RPMI8226 (cell line): Measurements from ENCODE around the gene LPAR6.
"Not testable (repeated sequence)": the region's sequence is repeated elsewhere in the genome, so short reads cannot be mapped to it uniquely, and the experiment has no call there.

Experiments
- DNase-seq: peaks from one replicate; pipeline ENCODE4 v3.0.0-alpha.2; 2015

Gene LPAR6, protein sequence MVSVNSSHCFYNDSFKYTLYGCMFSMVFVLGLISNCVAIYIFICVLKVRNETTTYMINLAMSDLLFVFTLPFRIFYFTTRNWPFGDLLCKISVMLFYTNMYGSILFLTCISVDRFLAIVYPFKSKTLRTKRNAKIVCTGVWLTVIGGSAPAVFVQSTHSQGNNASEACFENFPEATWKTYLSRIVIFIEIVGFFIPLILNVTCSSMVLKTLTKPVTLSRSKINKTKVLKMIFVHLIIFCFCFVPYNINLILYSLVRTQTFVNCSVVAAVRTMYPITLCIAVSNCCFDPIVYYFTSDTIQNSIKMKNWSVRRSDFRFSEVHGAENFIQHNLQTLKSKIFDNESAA

DNA sequence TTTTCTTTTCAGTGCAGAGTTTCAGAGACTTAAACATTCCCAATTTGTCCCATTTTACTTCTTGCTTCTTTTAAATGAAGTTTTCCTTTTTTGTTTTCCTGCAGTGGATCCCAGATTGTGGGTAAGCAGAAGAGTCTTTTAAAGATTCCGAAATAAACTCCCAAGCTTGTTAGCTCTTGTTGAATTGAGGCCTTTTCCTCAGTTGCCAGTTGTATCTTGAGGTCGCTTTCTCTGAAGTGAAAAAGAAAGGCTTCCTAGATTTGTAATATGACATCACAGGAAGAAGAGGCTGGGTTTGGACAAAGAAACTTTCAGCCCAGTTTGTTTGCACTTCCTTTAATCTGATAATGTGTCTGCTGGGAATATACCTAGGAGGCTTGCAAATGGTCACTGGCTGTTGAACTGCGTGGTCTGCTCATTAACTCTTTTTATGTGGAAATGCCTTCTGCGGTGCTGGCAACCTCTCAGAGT, at the start of gene LPAR6:
LPAR6 (minus strand) TSS at position 233 of the 471 bp plus-strand sequence. CDS start 690 bp downstream, outside the sequence.
- DNase-seq: no peak

GRCh38 chr13:48457578-48458242, 44.8 kb upstream of the LPAR6 start:
- no peak for DNase-seq

DNA sequence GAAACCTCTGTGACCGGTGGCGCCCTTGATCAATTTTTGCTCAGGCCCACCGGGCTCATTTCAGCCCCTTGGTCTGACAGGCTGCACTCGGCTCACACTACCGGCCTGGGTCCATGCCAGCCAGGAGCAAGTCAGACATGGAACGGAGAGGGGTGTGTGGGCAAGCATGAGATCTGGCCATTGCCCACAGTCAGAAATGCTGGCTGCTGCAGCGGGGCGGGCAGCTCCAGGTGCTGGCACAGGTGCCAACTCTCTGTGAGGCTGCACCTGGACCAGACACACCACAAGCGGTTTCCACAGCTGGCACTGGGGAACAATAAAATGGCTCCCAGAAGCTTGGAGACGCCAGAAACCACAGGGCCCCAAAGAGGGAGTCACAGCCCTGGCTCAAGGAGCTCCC, 43.6 kb upstream of the LPAR6 start:
- DNase-seq: peak; percentile 86

- not testable (repeated sequence) for DNase-seq
Measured at GRCh38 chr13:48451196-48451595, 38.3 kb upstream of the LPAR6 start.

- no peak for DNase-seq
Measured at GRCh38 chr13:48449656-48450055, 36.7 kb upstream of the LPAR6 start.

- DNase-seq: no peak
Measured at GRCh38 chr13:48448959-48449614, 36.2 kb upstream of the LPAR6 start.

DNA sequence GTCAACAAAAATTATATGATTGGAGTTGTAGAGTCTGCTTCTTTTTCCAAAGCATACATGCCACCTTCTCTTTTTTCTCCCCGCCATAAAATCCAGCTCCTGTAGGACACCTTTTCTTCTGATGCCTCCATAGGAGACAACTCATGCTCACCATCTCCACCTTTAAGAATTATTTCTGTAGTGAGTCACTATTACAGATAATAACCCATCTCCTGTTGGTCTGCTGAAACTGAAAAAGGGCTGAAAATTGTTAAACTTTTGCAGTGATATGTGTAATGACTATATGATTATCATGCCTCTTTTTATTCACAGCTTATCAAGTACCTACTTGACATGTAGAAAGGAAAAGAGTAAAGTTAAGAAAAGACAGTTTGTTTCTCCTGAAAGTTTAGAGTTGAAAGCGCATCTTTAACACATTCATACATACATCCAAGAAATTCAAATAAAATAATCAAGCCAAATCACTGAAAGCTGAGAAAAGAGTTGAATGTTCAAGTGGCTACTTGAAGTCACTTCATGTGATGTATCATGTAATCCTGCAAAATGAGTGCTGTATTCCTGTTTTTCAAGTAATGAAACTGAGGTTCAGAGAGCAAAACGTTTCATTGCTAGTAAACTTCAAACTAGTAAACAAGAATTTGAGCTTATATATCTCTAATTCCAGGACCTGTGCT, 35.5 kb upstream of the LPAR6 start:
- DNase-seq: no peak

- no peak for DNase-seq
Measured at GRCh38 chr13:48446464-48446863, 33.6 kb upstream of the LPAR6 start.

DNA sequence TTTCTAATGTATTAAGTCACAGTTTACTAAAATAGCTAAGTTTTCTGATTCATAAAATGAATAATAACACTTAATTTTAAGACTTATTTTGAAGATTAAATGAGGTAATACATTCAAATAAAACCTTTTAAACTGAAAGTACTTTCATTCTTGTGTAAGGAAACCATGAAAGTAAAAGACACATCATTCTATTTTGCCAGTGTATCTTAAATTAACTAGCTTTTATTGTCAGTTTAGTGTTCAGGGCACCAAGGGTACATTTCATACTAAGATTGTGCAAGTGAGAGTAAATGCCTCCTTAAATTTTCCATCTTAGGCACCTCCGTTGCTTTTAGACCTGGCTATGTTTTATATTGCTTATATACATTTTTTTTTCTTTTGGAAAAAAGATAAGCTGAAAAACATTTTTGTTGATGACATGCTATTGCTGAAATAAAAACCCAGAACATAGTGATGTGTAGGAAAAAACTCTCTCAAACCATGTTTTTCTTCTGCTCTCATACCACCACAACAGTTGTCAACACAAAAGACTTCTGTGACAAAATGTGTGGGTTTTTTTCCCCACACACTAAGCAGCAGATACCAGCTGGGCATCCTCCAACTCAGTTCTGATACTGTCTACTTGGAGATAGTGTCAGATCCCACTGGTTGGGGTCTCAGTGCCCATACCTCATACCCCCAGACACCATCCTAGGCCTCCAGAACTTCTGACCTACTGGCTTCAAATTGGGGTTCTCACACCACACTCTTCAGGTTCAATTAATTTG, 30.7 kb upstream of the LPAR6 start:
- DNase-seq: no peak

DNA sequence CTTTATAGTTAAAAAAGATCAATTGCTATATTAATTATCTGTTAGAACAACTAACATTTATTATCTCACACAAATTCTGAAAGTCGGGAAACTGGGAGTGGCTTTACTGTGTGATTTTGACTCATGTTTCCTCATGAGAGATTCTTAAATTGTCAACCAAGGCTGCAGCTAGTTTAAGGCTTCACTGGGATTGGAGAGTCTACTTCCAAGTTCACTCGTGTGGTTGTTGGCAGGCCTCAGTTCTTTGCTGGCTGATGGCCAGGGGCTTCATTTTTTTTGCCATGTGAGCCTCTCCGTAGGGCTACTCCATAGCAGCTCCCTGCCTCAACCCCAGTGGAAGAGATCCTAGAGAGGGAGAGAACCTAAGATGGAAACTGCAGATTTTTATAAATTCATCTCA, 24.5 kb upstream of the LPAR6 start:
- peak; percentile 70 for DNase-seq

DNA sequence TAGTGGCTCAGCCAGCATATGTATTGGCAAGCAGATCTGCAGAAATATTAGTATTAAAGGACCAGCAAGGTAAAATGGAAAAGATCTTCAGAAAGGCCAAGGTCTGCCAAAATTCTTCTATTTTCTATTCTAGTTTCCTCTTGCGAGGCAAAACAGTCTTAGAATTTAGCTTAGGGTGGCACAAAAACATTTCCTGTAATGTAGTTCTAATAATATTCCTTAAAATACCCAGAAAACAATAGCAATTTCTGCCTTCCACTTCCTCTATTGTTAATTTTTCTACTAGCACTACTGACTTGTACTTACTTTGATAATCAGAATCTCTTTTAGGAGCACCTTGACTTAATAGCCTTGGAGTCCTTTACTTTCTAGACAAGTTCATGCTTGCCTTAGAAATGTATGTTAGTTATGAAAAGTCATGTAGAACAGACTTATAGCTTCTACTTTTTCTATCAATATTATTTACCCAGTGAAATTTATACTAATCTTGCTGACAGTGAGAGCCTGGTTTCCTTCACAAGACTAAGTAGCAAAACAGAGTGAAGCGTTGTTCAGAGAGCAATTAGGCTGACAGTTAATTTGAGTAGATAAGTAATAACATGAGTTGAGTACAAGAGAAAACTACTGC, 23.9 kb upstream of the LPAR6 start:
- peak; percentile 68 for DNase-seq

DNA sequence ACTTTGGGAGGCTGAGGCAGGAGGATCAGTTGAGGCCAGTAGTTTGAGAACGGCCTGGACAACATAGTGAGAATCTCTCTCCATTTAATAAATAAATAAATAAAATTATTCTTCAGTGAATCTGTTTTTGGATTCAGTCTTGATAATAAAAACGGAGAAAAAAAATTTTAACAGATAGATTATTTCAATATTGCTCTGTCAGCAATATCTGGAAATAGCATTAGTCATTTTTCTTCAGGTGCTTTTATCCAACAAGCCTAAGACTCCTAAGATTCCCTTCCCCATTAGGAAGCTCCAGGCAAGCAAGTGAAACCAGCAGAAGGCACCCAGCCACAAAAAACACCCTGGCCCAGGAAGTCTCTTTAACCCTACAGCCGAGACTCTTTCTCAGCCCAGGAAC, 21.3 kb upstream of the LPAR6 start:
- DNase-seq: no peak

- peak; percentile 38 for DNase-seq
Measured at GRCh38 chr13:48431987-48432615, 19.2 kb upstream of the LPAR6 start.

DNA sequence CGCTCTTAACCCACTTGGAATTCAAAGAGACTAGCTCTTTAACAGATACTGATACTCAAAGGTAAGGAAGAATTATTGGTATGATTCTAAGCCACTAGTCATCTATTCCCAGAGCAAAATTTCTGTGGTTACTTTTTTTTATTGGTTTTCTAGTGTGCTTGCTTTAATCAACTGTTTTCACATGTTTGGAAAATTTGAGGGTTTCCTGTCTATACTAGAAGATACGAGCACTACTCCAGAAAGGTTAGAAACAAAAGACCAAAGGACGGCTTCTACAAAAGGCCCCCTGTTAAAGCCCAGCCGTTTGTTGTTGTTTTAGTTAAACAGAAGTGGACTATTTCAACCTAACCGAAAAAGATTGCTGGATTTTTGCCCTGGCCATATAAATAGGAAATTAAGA, 18.5 kb upstream of the LPAR6 start:
- no peak for DNase-seq

DNA sequence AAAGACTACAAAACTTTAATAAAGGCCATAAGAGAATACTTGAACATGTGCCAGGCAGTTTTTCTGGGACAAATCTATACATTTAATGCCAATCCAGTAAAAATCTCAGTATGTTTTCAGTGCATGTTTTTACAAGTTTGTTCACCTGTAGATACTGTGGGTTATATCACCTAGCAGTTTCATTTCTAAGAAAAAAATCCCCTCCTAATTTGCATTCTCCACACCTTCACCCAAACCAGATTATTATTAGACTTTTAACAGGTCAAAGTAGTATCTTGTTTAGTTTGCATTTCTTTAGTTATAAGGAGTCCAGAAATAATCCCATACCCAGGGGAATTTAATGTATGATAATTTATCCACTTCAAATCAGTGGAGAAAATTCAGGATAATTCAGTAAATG, 17.0 kb upstream of the LPAR6 start:
- DNase-seq: peak; percentile 40

DNA sequence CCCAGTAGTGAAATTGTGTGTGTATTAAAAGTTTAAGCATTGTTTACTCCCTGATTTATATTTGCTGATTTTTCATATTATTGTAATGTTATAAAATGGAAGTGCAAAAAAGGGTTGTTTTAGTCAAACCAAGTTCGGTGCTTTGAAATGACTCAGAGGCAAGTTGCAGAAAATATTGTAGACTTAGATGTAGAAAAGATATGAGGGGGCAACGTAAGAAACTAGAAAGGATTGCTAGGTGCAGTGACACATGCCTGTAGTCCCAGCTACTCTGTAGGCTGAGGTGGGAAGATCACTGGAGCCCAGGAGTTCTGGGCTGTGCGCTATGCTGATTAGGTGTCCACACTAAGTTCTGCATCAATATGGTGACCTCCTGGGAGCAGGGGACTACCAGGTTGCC, 16.1 kb upstream of the LPAR6 start:
- no peak for DNase-seq

DNA sequence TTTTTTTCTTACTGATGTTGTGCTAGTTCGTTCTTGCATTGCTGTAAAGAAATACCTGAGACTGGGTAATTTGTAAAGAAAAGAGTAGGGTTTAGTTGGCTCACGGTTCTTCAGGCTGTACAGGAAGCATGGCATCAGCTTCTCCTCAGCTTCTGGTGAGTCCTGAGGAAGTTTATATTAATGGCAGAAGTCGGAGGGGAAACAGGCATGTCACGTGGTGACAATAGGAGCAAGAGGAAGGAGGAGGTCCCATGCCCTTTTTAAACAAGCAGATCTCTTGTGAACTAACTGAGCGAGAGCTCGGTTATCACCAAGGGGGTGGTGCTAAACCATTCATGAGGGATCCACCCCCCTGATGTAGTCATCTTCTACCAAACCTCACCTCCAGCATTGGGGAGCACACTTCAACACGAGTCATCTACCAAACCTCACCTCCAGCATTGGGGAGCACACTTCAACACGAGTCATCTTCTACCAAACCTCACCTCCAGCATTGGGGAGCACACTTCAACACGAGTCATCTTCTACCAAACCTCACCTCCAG, 13.9 kb upstream of the LPAR6 start:
- not testable (repeated sequence) for DNase-seq

DNA sequence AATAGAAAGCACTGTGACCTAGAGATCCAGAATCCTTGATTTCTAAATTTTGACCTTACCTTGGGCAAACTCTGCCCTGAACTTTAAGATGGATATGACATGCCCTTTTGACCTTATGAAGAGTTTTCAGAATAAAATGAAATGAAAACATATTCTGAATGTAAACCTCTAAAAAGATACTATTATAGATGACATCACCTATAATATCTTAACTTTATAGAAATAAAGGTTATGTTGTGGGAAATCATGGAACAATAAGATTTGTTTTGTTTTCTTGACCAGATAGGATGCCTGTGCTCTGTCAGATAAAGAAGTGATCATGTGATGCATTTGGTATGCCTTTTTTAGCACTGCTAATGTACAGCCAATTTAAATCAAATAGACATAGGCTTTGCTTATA, 13.1 kb upstream of the LPAR6 start:
- DNase-seq: no peak

DNA sequence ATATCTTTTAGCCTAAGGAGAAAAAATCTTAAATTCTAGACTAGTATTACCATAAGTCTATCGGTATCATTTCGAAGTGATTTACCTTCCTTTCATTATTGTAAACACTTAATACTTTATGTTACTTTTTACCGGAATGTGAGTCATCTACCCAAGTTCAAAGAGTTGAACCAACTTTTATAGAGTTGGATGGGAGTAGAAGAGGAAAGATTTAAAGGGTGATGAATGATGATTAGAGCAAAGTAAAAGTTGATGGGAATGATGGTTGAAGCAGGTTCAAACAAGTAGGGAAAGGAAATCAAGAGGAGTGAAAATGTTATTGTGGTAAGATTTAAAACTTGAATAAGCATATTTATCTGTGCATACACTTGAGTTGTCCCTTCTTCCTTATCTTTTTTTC, 11.3 kb upstream of the LPAR6 start:
- no peak for DNase-seq

DNA sequence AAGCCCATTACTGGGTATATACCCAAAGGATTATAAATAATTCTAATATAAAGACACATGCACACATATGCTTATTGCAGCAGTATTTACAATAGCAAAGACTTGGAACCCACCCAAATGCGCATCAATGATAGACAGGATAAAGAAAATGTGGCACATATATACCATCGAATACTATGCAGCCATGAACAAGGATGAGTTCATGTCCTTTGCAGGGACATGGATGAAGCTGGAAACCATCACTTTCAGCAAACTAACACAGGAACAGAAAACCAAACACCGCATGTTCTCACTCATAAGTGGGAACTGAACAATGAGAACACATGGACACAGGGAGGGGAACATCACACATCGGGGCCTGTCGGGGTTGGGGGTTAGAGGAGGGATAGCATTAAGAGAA, 9.1 kb upstream of the LPAR6 start:
- DNase-seq: not testable (repeated sequence)

GRCh38 chr13:48415516-48415915, 2.6 kb upstream of the LPAR6 start:
- DNase-seq: no peak
